ENCODE measurements around the gene KRT6C. TPM values are rescaled to one million over a fixed set of nuclear protein-coding genes. Genes with fewer than 3 reads are reported as not detected.

KRT6C gene
- not detected in 2 replicates for total RNA-seq (ENCODE audit: low replicate concordance)

DNA sequence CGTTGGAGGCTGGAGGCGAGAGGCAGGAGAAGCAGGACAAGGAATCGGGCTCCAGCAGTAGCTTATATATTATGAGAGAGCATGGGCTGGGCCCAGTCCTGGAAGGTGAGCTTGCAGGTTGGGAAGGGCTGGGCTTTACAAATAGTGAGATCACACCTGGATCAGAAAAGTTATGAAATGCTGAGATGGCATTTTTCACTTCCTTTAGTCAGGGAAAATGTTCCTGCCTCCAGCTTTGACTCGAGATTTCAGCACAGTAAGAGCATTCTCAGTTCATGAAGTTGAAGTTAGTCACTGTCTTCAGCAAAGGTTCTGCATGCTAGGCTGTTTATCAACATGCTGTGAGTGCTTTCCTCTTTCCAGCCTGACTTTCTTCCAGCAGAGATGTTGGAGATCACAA, at the start of gene KRT6C:
Gene KRT6C, minus strand, starts transcription at position 38 of the 400 bp plus-strand sequence. CDS start 68 bp downstream, outside the sequence.

DNA sequence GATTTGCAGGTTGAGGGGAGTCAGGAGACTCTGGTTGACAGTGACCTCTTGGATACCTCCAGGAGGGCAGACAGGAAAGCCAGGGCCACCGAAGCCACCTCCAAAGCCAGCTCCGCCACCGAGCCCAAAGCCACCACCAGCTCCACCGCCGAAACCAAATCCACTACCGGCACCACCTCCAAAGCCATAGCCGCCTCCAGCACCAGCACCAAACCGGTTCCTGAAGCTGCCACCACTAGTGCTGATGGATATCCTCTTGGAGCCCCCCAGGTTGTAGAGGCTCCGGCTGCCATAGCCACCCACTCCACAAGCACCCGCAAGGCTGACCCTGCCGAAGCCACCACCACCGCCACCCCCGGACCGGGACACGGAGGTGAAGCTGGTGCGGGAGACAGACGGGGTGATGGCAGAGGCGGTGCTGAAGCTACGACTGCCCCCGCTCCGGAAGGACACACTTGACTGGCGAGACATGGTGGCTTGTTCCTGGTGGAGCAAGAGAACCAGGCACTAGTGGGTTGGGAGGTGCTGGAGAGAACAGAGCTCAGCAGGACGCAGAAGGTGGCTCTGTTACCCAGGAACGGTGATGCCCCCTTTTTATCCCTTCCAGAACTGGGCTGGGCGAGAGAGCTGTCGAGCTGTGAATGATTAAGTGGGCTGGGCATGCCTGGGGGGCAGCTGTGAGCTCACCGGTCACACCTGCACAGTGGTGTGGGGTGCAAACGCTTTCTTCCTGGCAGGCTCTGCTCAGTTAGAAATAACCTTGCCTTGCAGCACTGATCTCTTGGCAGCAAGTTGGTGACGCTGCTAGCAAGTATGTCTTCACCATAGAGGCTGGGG, 46.4 kb upstream of the KRT6C start, which contains the start of gene KRT5:
Gene KRT5, minus strand, starts transcription at position 569 of the 837 bp plus-strand sequence. Its CDS starts 98 bp downstream, at position 471.

DNA sequence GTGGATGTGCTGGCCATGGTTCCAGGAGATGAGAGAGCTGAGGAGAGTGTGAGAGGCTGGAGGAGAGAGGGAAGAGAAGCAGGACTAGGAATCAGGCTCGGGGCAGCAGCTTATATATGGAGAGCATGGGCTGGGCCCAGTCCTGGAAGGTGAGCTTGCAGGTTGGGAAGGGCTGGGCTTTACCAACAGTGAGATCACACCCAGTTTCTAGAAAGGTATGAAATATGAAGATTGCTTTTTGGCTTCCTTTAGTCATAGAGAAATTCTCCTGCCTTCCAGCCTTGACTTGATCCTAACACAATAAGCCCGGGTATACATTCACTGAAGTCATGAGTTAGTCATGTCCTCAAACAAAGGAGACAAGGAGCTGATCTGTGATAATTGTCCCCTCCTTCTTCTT, 19.6 kb upstream of the KRT6C start, which contains the start of gene KRT6A:
Gene KRT6A, minus strand, starts transcription at position 86 of the 400 bp plus-strand sequence. Its CDS starts 69 bp downstream, at position 17.

DNA sequence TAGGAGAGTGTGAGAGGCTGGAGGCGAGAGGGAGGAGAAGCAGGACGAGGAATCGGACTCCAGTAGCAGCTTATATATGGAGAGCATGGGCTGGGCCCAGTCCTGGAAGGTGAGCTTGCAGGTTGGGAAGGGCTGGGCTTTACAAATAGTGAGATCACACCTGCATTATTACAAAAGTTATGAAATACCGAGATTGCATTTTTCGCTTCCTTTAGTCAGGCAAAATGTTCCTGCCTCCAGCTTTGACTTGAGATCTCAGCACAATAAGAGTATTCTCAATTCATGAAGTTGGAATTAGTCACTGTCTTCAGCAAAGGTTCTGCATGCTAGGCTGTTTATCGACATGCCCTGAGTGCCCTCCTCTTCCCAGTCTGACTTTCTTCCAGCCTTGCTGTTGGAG, 21.5 kb downstream of the KRT6C start, which contains the start of gene KRT6B:
Gene KRT6B, minus strand, starts transcription at position 46 of the 400 bp plus-strand sequence. CDS start 68 bp downstream, outside the sequence.

DNA sequence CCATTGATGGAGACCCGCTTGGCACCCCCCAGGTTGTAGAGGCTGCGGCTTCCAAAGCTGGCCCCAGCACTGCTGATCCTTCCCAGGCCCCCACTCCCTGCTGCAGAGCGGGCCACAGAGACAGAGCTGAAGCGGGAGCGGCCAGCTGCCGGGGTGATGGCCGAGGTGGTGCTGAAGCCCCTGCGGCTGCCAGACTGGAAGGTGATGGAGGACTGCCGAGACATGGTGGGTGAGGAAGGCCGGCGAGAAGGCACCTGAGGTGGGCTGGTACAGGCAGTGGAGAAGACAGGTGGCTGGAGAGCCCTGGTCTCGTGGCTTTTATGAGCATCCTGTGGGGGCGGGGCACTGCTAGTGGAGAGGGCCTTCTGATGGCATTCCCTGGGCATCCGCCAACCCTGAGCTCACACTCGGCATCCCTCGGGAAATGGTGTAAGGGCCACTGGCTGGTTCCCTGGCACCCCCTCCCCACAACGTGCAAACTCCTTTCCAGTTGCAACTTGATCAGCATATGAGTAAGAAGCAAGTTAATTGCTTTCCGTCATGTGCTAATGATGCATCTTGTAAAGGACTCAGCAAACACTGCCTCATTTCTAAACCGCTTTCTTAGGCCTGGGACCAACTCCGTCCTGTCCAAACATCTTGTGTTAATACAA, 39.4 kb downstream of the KRT6C start, which contains the start of gene KRT75:
Gene KRT75, minus strand, starts transcription at position 291 of the 653 bp plus-strand sequence. Its CDS starts 67 bp downstream, at position 224.

Other genes with a start within 250 kb of the KRT6C start
- 5.4 and 533 TPM in 2 replicates for gene KRT7, start 240.6 kb downstream of the KRT6C start, total RNA-seq (ENCODE audit: low replicate concordance)
- gene KRT86, start 199.2 kb downstream of the KRT6C start, total RNA-seq (ENCODE audit: low replicate concordance), result 2.9 TPM in 1 of 2 replicates, not detected in the other
- 0.23 TPM in 1 of 2 replicates, not detected in the other for gene KRT81, start 182.3 kb downstream of the KRT6C start, total RNA-seq (ENCODE audit: low replicate concordance)
- not detected in 2 replicates for gene KRT83, start 152.4 kb downstream of the KRT6C start, total RNA-seq (ENCODE audit: low replicate concordance)
- not detected in 2 replicates for gene KRT85, start 106.3 kb downstream of the KRT6C start, total RNA-seq (ENCODE audit: low replicate concordance)
- not detected in 2 replicates for gene KRT84, start 88.2 kb downstream of the KRT6C start, total RNA-seq (ENCODE audit: low replicate concordance)
- not detected in 2 replicates for gene KRT82, start 67.5 kb downstream of the KRT6C start, total RNA-seq (ENCODE audit: low replicate concordance)
- gene KRT75, start 39.4 kb downstream of the KRT6C start, total RNA-seq (ENCODE audit: low replicate concordance), result not detected in 2 replicates
- gene KRT6B, start 21.7 kb downstream of the KRT6C start, total RNA-seq (ENCODE audit: low replicate concordance), result not detected in 2 replicates
- under 0.01 and 1.3 TPM in 2 replicates for gene KRT6A, start 19.5 kb upstream of the KRT6C start, total RNA-seq (ENCODE audit: low replicate concordance)
- 0.15 TPM in 1 of 2 replicates, not detected in the other for gene KRT5, start 46.6 kb upstream of the KRT6C start, total RNA-seq (ENCODE audit: low replicate concordance)
- gene KRT71, start 79.3 kb upstream of the KRT6C start, total RNA-seq (ENCODE audit: low replicate concordance), result not detected in 2 replicates
- not detected in 2 replicates for gene KRT74, start 100.0 kb upstream of the KRT6C start, total RNA-seq (ENCODE audit: low replicate concordance)
- gene KRT72, start 127.7 kb upstream of the KRT6C start, total RNA-seq (ENCODE audit: low replicate concordance), result not detected in 2 replicates
- gene KRT73, start 144.8 kb upstream of the KRT6C start, total RNA-seq (ENCODE audit: low replicate concordance), result not detected in 2 replicates
- not detected in 2 replicates for gene KRT2, start 178.4 kb upstream of the KRT6C start, total RNA-seq (ENCODE audit: low replicate concordance)
- gene KRT1, start 206.6 kb upstream of the KRT6C start, total RNA-seq (ENCODE audit: low replicate concordance), result not detected in 2 replicates
- not detected in 2 replicates for gene KRT77, start 229.7 kb upstream of the KRT6C start, total RNA-seq (ENCODE audit: low replicate concordance)

All from smooth muscle cell of the coronary artery (primary cell).